Panc1 (cell line): ENCODE results near the gene ZNF366. TPM values are rescaled to one million over a fixed set of nuclear protein-coding genes. Genes with fewer than 3 reads are reported as not detected.

Source experiments
- ATAC-seq: fragments of 200-7000 bp; cut with Tn5 transposase; 2 replicates; pipeline ENCODE4 v1.9.1; 2020; ENCODE audit warnings: mild to moderate bottlenecking, moderate library complexity
- BruUV-seq: library from RNA; stranded (reverse); fragments of 400-500 nt; replicated peaks from 2 replicates; lab custom pipeline; 2021; lab: Mats Ljungman, UMichigan
- CTCF ChIA-PET: fragments of 300-600 bp; sonication (Branson Sonifier 250); formaldehyde crosslinking; loops from one replicate; lab custom pipeline; 2022; ENCODE audit warnings: antibody characterized with exemption; lab: Charles Lee
- POLR2A ChIA-PET: fragments of 300-600 bp; sonication (Branson Sonifier 250); formaldehyde crosslinking; loops from one replicate; lab custom pipeline; 2022; ENCODE audit warnings: antibody characterized with exemption; lab: Charles Lee
- DNase-seq: peaks from one replicate; pipeline ENCODE4 v3.0.0-alpha.2; 2010; ENCODE audit warnings: low read depth, low spot score
- H3K27ac ChIP-seq: 2 replicates; pipeline ENCODE4 v1.5.1; 2011; ENCODE audit warnings: mild to moderate bottlenecking, low read length, inconsistent platforms
- H3K27me3 ChIP-seq: fragments of 200-500 bp; sonication (Bioruptor generic); 2 replicates; pipeline ENCODE4 v1.6.0; 2014; ENCODE audit warnings: low read length, inconsistent platforms; ENCODE audit not compliant: control insufficient read depth, insufficient read depth
- H3K36me3 ChIP-seq: fragments of 200-500 bp; sonication (Bioruptor generic); 2 replicates; pipeline ENCODE4 v1.5.1; 2014; ENCODE audit warnings: inconsistent platforms, mild to moderate bottlenecking, low read length, moderate library complexity; ENCODE audit not compliant: control insufficient read depth, insufficient read depth
- H3K4me1 ChIP-seq: 2 replicates; pipeline ENCODE4 v1.5.1; 2011; ENCODE audit warnings: inconsistent platforms, mild to moderate bottlenecking, low read length, moderate library complexity; ENCODE audit not compliant: control insufficient read depth, insufficient read depth
- H3K4me3 ChIP-seq, 2 experiments: 2 replicates each; pipeline ENCODE4 v1.5.1; 2011 to 2012; ENCODE audit warnings: low read depth in 2 of 2, low read length in 2 of 2, mild to moderate bottlenecking in 2 of 2, inconsistent platforms in 1 of 2, moderate library complexity in 1 of 2
- H3K9me3 ChIP-seq: fragments of 200-500 bp; sonication (Bioruptor generic); 2 replicates; pipeline ENCODE4 v1.5.1; 2014; ENCODE audit warnings: low read depth, mild to moderate bottlenecking, inconsistent platforms, low read length, moderate library complexity; ENCODE audit not compliant: control insufficient read depth, insufficient read depth
- POLR2AphosphoS5 ChIP-seq: IDR thresholded peaks from 2 replicates; pipeline ENCODE4 v1.6.1; 2012; ENCODE audit warnings: mild to moderate bottlenecking, low read depth, low read length, moderate library complexity
- SIN3A ChIP-seq: IDR thresholded peaks from 2 replicates; pipeline ENCODE4 v1.6.1; 2012; ENCODE audit warnings: low read depth, mild to moderate bottlenecking, low read length, moderate library complexity, borderline replicate concordance; ENCODE audit not compliant: insufficient read depth
- TCF7L2 ChIP-seq: IDR thresholded peaks from 2 replicates; pipeline ENCODE4 v1.6.1; 2011; ENCODE audit warnings: mild to moderate bottlenecking, low read depth, low read length, inconsistent platforms
- in situ Hi-C: cut with HindIII; loops from 2 replicates; pipeline ENCODE4 v1.10.0; 2016; ENCODE audit warnings: low sequenced_read_pairs, low pct_unique_long_range_greater_than_20kb
- intact Hi-C: fragments of 100-400 bp; cut with micrococcal nuclease; formaldehyde crosslinking; loops from one replicate; pipeline ENCODE4 v1.10.0; 2022; ENCODE audit not compliant: unreplicated experiment
- total RNA-seq: library from RNA; stranded (reverse); gene quantifications from one replicate; pipeline ENCODE4 v1.2.1, GENCODE V29; 2021; ENCODE audit not compliant: unreplicated experiment
- TF ChIP-seq, protein P1 (sequence below), 2 experiments: IDR thresholded peaks; 2 replicates each; pipeline ENCODE4 v1.6.1; 2011 to 2012; ENCODE audit warnings: low read depth in 2 of 2, control low read depth in 1 of 2, low read length in 1 of 2, mild to moderate bottlenecking in 1 of 2, moderate library complexity in 1 of 2; ENCODE audit not compliant: insufficient read depth in 1 of 2
- TF ChIP-seq, protein P2 (sequence below): fragments of 450-650 bp; IDR thresholded peaks from 2 replicates; pipeline ENCODE4 v1.5.1; 2017; ENCODE audit warnings: mild to moderate bottlenecking

Gene ZNF366
- total RNA-seq, 1 experiment from 2014 or later: not detected

DNA sequence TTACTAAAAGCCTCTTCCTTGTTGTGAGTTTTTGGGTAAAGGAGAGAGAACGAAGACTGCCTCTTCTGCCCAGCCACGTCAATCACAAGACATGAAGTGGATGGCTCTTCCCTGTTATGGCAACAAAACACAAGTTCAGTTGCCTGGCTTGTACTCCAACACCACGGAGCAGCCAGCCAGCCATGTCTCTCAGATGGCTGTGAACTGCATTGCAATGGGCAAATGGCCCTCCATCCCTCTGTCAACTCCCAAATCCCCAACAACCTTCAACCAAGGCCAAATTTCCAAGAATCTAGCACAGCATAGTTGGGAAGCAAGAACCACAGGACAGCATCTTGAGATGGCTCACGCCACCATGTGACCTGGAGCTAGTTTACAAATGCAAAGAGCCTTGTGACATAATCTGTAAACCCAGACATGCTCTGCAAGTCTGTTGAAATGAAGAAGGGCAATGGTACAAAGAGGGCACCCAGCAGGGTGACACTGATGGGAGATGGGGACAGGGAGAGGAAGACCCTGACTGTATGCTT lies 53.9 kb downstream of the ZNF366 start:
- Histone ChIP-seq H3K27ac (no peak overlapping the region), H3K27me3 (no peaks in the 10 kb centered on the region), H3K36me3 (no peaks in the 10 kb centered on the region), H3K4me3 (no peak overlapping the region), H3K9me3 (no peaks in the 10 kb centered on the region), H3K4me1 (peaks cover 6% of the 10 kb centered on the region)
- ATAC-seq: no peak
- in situ Hi-C loops: no loop called here
- intact Hi-C loops: no loop called here
- no peak for DNase-seq
- CTCF ChIA-PET: no interaction called here
- POLR2A ChIA-PET: no interaction called here
- BruUV-seq: no TSS peak
- TF ChIP-seq SIN3A: no peak
- TF ChIP-seq, protein P1, sequence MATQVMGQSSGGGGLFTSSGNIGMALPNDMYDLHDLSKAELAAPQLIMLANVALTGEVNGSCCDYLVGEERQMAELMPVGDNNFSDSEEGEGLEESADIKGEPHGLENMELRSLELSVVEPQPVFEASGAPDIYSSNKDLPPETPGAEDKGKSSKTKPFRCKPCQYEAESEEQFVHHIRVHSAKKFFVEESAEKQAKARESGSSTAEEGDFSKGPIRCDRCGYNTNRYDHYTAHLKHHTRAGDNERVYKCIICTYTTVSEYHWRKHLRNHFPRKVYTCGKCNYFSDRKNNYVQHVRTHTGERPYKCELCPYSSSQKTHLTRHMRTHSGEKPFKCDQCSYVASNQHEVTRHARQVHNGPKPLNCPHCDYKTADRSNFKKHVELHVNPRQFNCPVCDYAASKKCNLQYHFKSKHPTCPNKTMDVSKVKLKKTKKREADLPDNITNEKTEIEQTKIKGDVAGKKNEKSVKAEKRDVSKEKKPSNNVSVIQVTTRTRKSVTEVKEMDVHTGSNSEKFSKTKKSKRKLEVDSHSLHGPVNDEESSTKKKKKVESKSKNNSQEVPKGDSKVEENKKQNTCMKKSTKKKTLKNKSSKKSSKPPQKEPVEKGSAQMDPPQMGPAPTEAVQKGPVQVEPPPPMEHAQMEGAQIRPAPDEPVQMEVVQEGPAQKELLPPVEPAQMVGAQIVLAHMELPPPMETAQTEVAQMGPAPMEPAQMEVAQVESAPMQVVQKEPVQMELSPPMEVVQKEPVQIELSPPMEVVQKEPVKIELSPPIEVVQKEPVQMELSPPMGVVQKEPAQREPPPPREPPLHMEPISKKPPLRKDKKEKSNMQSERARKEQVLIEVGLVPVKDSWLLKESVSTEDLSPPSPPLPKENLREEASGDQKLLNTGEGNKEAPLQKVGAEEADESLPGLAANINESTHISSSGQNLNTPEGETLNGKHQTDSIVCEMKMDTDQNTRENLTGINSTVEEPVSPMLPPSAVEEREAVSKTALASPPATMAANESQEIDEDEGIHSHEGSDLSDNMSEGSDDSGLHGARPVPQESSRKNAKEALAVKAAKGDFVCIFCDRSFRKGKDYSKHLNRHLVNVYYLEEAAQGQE (IDR thresholded peaks at IDR 0.05; ENCODE audit: insufficient read depth in 1 of 2, low read depth in 2 of 2, low read length in 1 of 2): no peak
- no peak for TF ChIP-seq POLR2AphosphoS5
- TF ChIP-seq, protein P2, sequence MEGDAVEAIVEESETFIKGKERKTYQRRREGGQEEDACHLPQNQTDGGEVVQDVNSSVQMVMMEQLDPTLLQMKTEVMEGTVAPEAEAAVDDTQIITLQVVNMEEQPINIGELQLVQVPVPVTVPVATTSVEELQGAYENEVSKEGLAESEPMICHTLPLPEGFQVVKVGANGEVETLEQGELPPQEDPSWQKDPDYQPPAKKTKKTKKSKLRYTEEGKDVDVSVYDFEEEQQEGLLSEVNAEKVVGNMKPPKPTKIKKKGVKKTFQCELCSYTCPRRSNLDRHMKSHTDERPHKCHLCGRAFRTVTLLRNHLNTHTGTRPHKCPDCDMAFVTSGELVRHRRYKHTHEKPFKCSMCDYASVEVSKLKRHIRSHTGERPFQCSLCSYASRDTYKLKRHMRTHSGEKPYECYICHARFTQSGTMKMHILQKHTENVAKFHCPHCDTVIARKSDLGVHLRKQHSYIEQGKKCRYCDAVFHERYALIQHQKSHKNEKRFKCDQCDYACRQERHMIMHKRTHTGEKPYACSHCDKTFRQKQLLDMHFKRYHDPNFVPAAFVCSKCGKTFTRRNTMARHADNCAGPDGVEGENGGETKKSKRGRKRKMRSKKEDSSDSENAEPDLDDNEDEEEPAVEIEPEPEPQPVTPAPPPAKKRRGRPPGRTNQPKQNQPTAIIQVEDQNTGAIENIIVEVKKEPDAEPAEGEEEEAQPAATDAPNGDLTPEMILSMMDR: no peak
- no peak for TF ChIP-seq TCF7L2

DNA sequence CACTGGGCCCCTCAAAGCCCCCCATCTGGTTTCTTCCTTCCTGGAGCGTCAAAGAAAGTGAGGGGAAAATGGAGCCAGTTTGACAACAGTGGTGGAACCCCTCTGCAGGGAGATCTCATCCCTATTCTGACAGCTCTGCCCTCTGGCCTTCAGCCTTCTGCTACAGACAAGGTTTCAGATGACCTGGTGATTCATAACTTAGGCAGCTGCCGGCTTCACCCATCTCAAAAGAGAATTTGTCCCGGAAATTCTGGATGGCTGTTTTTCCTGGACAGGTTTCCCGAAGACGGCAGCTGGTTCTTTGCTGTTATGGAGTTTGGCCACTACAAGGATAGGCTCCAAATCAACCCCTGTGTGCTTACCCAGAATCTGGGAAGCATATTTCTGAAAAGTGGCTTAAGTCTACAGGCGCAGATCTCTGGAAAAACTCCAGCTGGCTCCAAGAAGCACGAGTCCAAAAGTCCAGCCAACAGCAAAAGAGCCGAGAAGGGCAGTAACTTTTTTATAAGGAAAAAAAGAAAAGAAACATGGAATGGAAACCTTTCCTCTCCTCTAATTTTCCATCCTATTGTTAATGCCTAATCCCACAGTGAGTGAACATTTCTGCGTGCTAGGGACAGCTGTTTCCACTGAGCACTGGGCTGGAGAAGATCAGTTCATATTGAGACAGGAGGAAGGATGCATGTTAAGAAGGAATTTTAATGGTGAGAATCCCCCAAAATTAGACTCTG lies 54.5 kb downstream of the ZNF366 start:
- CTCF ChIA-PET: no interaction called here
- no peak for DNase-seq

More for the DNA sequence above, 54.5 kb downstream of the ZNF366 start:
- no peaks in the 10 kb centered on the region for H3K9me3 ChIP-seq
- H3K36me3 ChIP-seq: no peaks in the 10 kb centered on the region
- in situ Hi-C loops: no loop called here
- no TSS peak for BruUV-seq
- intact Hi-C loops: no loop called here
- TF ChIP-seq SIN3A (no peak), TCF7L2 (0 out of 2 replicates have a peak, but pooled peaks have one; percentile 22)
- no peak overlapping the region for H3K4me3 ChIP-seq
- peaks cover 6% of the 10 kb centered on the region for H3K4me1 ChIP-seq
- no peaks in the 10 kb centered on the region for H3K27me3 ChIP-seq
- H3K27ac ChIP-seq: no peak overlapping the region
- POLR2A ChIA-PET: no interaction called here
- ATAC-seq: peak; percentile 75
